H1 (cell line): ENCODE measurements around the gene ANK3. TPM values are rescaled to one million over a fixed set of nuclear protein-coding genes. Genes with fewer than 3 reads are reported as not detected.

ENCODE experiments used
- CTCF ChIA-PET: fragments of 300-600 bp; sonication (Branson Sonifier 250); formaldehyde crosslinking; loops from one replicate; lab custom pipeline; 2021; ENCODE audit not compliant: partially characterized antibody; lab: Charles Lee
- POLR2A ChIA-PET: fragments of 300-600 bp; sonication (Branson Sonifier 250); formaldehyde crosslinking; loops from one replicate; lab custom pipeline; 2021; ENCODE audit warnings: inconsistent platforms; ENCODE audit not compliant: partially characterized antibody; lab: Charles Lee
- DNase-seq, 2 experiments: peaks; one replicate each; pipeline versions ENCODE4 v3.0.0 to v3.0.0-alpha.2; 2010 to 2022; ENCODE audit warnings: low spot score in 2 of 2, low read depth in 1 of 2, mixed read lengths in 1 of 2
- FAIRE-seq: peaks from 2 replicates; lab custom pipeline; 2011; peaks lifted over from hg19 to GRCh38; lab: Jason Lieb, UNC
- H2AFZ ChIP-seq: 2 replicates; pipeline ENCODE4 v1.8.1; 2012; ENCODE audit warnings: low read length, inconsistent platforms
- H2AK5ac ChIP-seq: 2 replicates; pipeline ENCODE4 v1.6.1; 2013; ENCODE audit warnings: low read depth, low read length
- H2BK120ac ChIP-seq: replicated peaks from 2 replicates; pipeline ENCODE3; 2013; ENCODE audit warnings: low read depth, low read length, inconsistent platforms
- H2BK12ac ChIP-seq: 2 replicates; pipeline ENCODE4 v1.6.1; 2013; ENCODE audit warnings: low read depth, low read length
- H2BK15ac ChIP-seq: 2 replicates; pipeline ENCODE4 v1.6.1; 2013; ENCODE audit warnings: low read length
- H2BK20ac ChIP-seq: 2 replicates; pipeline ENCODE4 v1.6.1; 2013; ENCODE audit warnings: low read length
- H2BK5ac ChIP-seq: 2 replicates; pipeline ENCODE4 v1.6.1; 2013; ENCODE audit warnings: low read depth, low read length
- H3K14ac ChIP-seq: 2 replicates; pipeline ENCODE4 v1.6.1; 2013; ENCODE audit warnings: inconsistent platforms; ENCODE audit not compliant: insufficient read length
- H3K18ac ChIP-seq: 2 replicates; pipeline ENCODE4 v1.6.1; 2013; ENCODE audit warnings: low read length; ENCODE audit errors: extremely low read depth
- H3K23ac ChIP-seq: 2 replicates; pipeline ENCODE4 v1.6.1; 2013; ENCODE audit warnings: inconsistent platforms; ENCODE audit not compliant: insufficient read length
- H3K23me2 ChIP-seq: 2 replicates; pipeline ENCODE4 v1.6.1; 2013; ENCODE audit warnings: low read depth, low read length
- H3K27ac ChIP-seq: 2 replicates; pipeline ENCODE4 v1.6.1; 2011; ENCODE audit warnings: low read depth, low read length, inconsistent platforms
- H3K27me3 ChIP-seq, 4 experiments: replicated peaks in 1 of 4; 1 replicate in 1 of 4; 2 replicates in 3 of 4; pipeline versions ENCODE4 v1.6.1 to v1.8.1; 2011 to 2013; ENCODE audit warnings: low read length in 3 of 4, mild to moderate bottlenecking in 3 of 4, inconsistent platforms in 2 of 4, mixed read lengths in 2 of 4, moderate library complexity in 1 of 4; ENCODE audit not compliant: control insufficient read depth in 3 of 4, insufficient read depth in 3 of 4; ENCODE audit errors: extremely low read depth in 1 of 4
- H3K36me3 ChIP-seq, 4 experiments: 2 replicates each; pipeline versions ENCODE4 v1.6.1 to v1.8.1; 2011 to 2013; ENCODE audit warnings: mild to moderate bottlenecking in 4 of 4, low read length in 3 of 4, moderate library complexity in 2 of 4, control low read depth in 1 of 4, inconsistent platforms in 1 of 4; ENCODE audit not compliant: insufficient read depth in 4 of 4, control insufficient read depth in 2 of 4
- H3K4ac ChIP-seq: replicated peaks from 2 replicates; pipeline ENCODE3; 2013; ENCODE audit warnings: low read length, low read depth, mixed read lengths, inconsistent platforms; ENCODE audit not compliant: insufficient read length
- H3K4me1 ChIP-seq, 4 experiments: replicated peaks in 1 of 4; 1 replicate in 1 of 4; 2 replicates in 3 of 4; pipeline versions ENCODE4 v1.6.1 to v1.8.1; 2011 to 2013; ENCODE audit warnings: low read length in 3 of 4, inconsistent platforms in 2 of 4, mixed read lengths in 1 of 4; ENCODE audit not compliant: insufficient read depth in 4 of 4, control insufficient read depth in 3 of 4
- H3K4me2 ChIP-seq, 2 experiments: 2 replicates each; pipeline versions ENCODE4 v1.6.1 to v1.8.1; 2011 to 2013; ENCODE audit warnings: low read depth in 2 of 2, low read length in 2 of 2, control low read depth in 1 of 2, inconsistent platforms in 1 of 2, mild to moderate bottlenecking in 1 of 2; ENCODE audit not compliant: insufficient read depth in 1 of 2
- H3K4me3 ChIP-seq, 4 experiments: fragments of 200-600, 300-600 bp in 1 of 4; sonication (generic), shearing (Covaris generic), sonication (Bioruptor Twin) in 1 of 4; 2 replicates each; pipeline versions ENCODE4 v1.5.1 to v1.8.1; 2011 to 2016; ENCODE audit warnings: low read length in 4 of 4, low read depth in 3 of 4, control low read depth in 2 of 4, inconsistent platforms in 2 of 4, mild to moderate bottlenecking in 2 of 4, mixed read lengths in 1 of 4, moderate library complexity in 1 of 4; ENCODE audit not compliant: insufficient read depth in 2 of 4; ENCODE audit errors: extremely low read depth in 1 of 4
- H3K56ac ChIP-seq: replicated peaks from 2 replicates; pipeline ENCODE3; 2013; ENCODE audit warnings: low read depth, mild to moderate bottlenecking, mixed read lengths, low read length, inconsistent platforms; ENCODE audit not compliant: insufficient read length
- H3K79me1 ChIP-seq: 2 replicates; pipeline ENCODE4 v1.6.1; 2013; ENCODE audit warnings: low read depth, low read length, control low read depth
- H3K79me2 ChIP-seq, 2 experiments: 2 replicates each; pipeline versions ENCODE4 v1.6.1 to v1.8.1; 2012 to 2013; ENCODE audit warnings: low read length in 2 of 2, mild to moderate bottlenecking in 2 of 2, inconsistent platforms in 1 of 2; ENCODE audit not compliant: insufficient read depth in 2 of 2, control insufficient read depth in 1 of 2
- H3K9ac ChIP-seq, 4 experiments: replicated peaks in 1 of 4; 1 replicate in 1 of 4; 2 replicates in 3 of 4; pipeline versions ENCODE4 v1.6.1 to v1.8.1; 2011 to 2013; ENCODE audit warnings: low read depth in 3 of 4, low read length in 3 of 4, control low read depth in 2 of 4, mild to moderate bottlenecking in 2 of 4, moderate library complexity in 2 of 4, inconsistent platforms in 1 of 4; ENCODE audit errors: extremely low read depth in 1 of 4
- H3K9me3 ChIP-seq, 2 experiments: 2 replicates each; pipeline versions ENCODE4 v1.6.1 to v1.8.1; 2012 to 2013; ENCODE audit warnings: mild to moderate bottlenecking in 2 of 2, moderate library complexity in 2 of 2, control low read depth in 1 of 2, inconsistent platforms in 1 of 2, low read depth in 1 of 2, low read length in 1 of 2, mixed read lengths in 1 of 2; ENCODE audit not compliant: insufficient read depth in 2 of 2
- H4K20me1 ChIP-seq, 2 experiments: replicated peaks in 1 of 2; 2 replicates each; pipeline versions ENCODE3 to v1.8.1; 2011 to 2013; ENCODE audit warnings: inconsistent platforms in 2 of 2, low read length in 2 of 2, mild to moderate bottlenecking in 1 of 2; ENCODE audit not compliant: insufficient read depth in 2 of 2, control insufficient read depth in 1 of 2
- H4K5ac ChIP-seq: 2 replicates; pipeline ENCODE4 v1.6.1; 2013; ENCODE audit warnings: low read length, low read depth, mixed read lengths, inconsistent platforms; ENCODE audit not compliant: insufficient read length
- H4K8ac ChIP-seq: 2 replicates; pipeline ENCODE4 v1.8.0; 2013; ENCODE audit warnings: mild to moderate bottlenecking, moderate library complexity, low read length, inconsistent platforms; ENCODE audit not compliant: insufficient read depth; ENCODE audit errors: extremely low read depth
- H4K91ac ChIP-seq: replicated peaks from 2 replicates; pipeline ENCODE3; 2013; ENCODE audit warnings: low read length, mixed read lengths, inconsistent platforms; ENCODE audit not compliant: insufficient read length
- BACH1 ChIP-seq: IDR thresholded peaks from 2 replicates; pipeline ENCODE4 v1.6.1; 2012; ENCODE audit warnings: low read length, improper control_type of control experiment
- CEBPB ChIP-seq: IDR thresholded peaks from 2 replicates; pipeline ENCODE4 v1.6.1; 2012; ENCODE audit warnings: low read depth, low read length
- CHD1 ChIP-seq: IDR thresholded peaks from 2 replicates; pipeline ENCODE4 v1.6.1; 2012; ENCODE audit warnings: low read depth, low read length, improper control_type of control experiment
- CREB1 ChIP-seq: IDR thresholded peaks from 2 replicates; pipeline ENCODE4 v1.6.1; 2012; ENCODE audit warnings: inconsistent platforms
- GTF2F1 ChIP-seq: IDR thresholded peaks from 2 replicates; pipeline ENCODE4 v1.6.1; 2012; ENCODE audit warnings: low read depth, low read length, improper control_type of control experiment, borderline replicate concordance
- HDAC6 ChIP-seq: IDR thresholded peaks from one replicate; pipeline ENCODE4 v1.7.1; 2012; ENCODE audit warnings: low read depth, mild to moderate bottlenecking, inconsistent platforms, low read length, moderate library complexity
- PHF8 ChIP-seq: fragments of 200-600 bp; sonication (generic); conservative IDR thresholded peaks from 2 replicates; pipeline ENCODE4 v1.7.1; 2012; ENCODE audit warnings: low read depth, mild to moderate bottlenecking, inconsistent platforms, low read length, moderate library complexity
- POLR2AphosphoS5 ChIP-seq: IDR thresholded peaks from 2 replicates; pipeline ENCODE4 v1.6.1; 2011; ENCODE audit warnings: low read depth, low read length
- SIN3A ChIP-seq, 2 experiments: IDR thresholded peaks in 1 of 2; conservative IDR thresholded peaks in 1 of 2; 2 replicates each; pipeline ENCODE4 v1.6.1; 2011 to 2012; ENCODE audit warnings: low read length in 2 of 2, improper control_type of control experiment in 1 of 2, low read depth in 1 of 2, mild to moderate bottlenecking in 1 of 2
- SIX5 ChIP-seq: IDR thresholded peaks from 2 replicates; pipeline ENCODE4 v1.6.1; 2011; ENCODE audit warnings: mild to moderate bottlenecking, low read depth, low read length
- SP2 ChIP-seq: IDR thresholded peaks from 2 replicates; pipeline ENCODE4 v1.6.1; 2012; ENCODE audit warnings: mild to moderate bottlenecking, low read length, inconsistent platforms
- SP4 ChIP-seq: IDR thresholded peaks from 2 replicates; pipeline ENCODE4 v1.6.1; 2012; ENCODE audit warnings: low read length, inconsistent platforms
- SUZ12 ChIP-seq: fragments of 200-600 bp; sonication (generic); IDR thresholded peaks from 2 replicates; pipeline ENCODE4 v1.6.1; 2012; ENCODE audit warnings: mild to moderate bottlenecking, inconsistent platforms, low read length, moderate library complexity, mixed read lengths
- WGBS, 2 experiments: shearing (Covaris generic) in 1 of 2; methylation state at CpG; one replicate each; pipeline versions ENCODE4 v1.1.6 to v1.1.7; 2013 to 2015; ENCODE audit warnings: low lambda C conversion rate in 2 of 2, mixed read lengths in 2 of 2, inconsistent platforms in 1 of 2, low coverage in 1 of 2, missing lambda C conversion rate in 1 of 2; ENCODE audit not compliant: insufficient replicate concordance in 2 of 2, insufficient coverage in 1 of 2, insufficient read length in 1 of 2; ENCODE audit errors: extremely low coverage in 1 of 2, missing lambda C conversion rate in 1 of 2; 5-methylcytosine and 5-hydroxymethylcytosine counted together
- polyA plus RNA-seq, 7 experiments: library from polyadenylated mRNA; depleted of rRNA in 3 of 7; stranded (reverse) in 5 of 7; unstranded in 2 of 7; fragments of >200 nt in 5 of 7; fragments of 200-250 nt in 2 of 7; gene quantifications; 1 replicate in 5 of 7; 2 replicates in 1 of 7; 4 replicates in 1 of 7; pipeline versions ENCODE4 v1.2.1 to v1.2.3, GENCODE V29; 2011 to 2013; ENCODE audit warnings: missing spikeins in 2 of 7, mixed read lengths in 2 of 7
- total RNA-seq: library from RNA; stranded (reverse); fragmentation: NEBNext Ultra II Directional; extraction: Animal tissue kit (Norgen Biotek cat#: 25700); gene quantifications from 2 replicates; pipeline ENCODE4 v1.2.1, GENCODE V29; 2021

Gene ANK3
- total and polyA plus RNA-seq, 2 of the 8 experiments (the other 6 are each of a cell fraction or from before 2014, with no cell fraction given): 18.1 to 67.9 TPM

- no peak for FAIRE-seq
- no peak overlapping the region for H4K8ac ChIP-seq
- no peaks in the 10 kb centered on the region for H3K4me1 ChIP-seq
- TF ChIP-seq CREB1 (no peak), SUZ12 (no peak), PHF8 (no peak), SIX5 (no peak), POLR2AphosphoS5 (no peak), SP4 (no peak), HDAC6 (no peak), CHD1 (no peak), SIN3A (conservative IDR thresholded peaks at IDR 0.05 in 1 of 2, IDR thresholded peaks at IDR 0.05 in 1 of 2; ENCODE audit: low read depth in 1 of 2, low read length in 2 of 2) (no peak), BACH1 (no peak), CEBPB (no peak), SP2 (no peak), GTF2F1 (no peak)
- TF ChIP-seq, all 59 proteins: peak for 0
- DNase-seq: no peak
- ChIA-PET CTCF (interaction anchor here (0.6 to 5.0 kb wide), 8 partner anchors 8 to 234 kb away, joined by 3 to 18 read pairs (median 6); no protein-coding TSS in a partner anchor), POLR2A (interaction anchor here (0.7 kb wide), 1 partner anchor 79 kb away, joined by 3 read pairs; no protein-coding TSS in a partner anchor)
- Histone ChIP-seq H3K4me2 (no peak overlapping the region), H4K20me1 (no peaks in the 10 kb centered on the region), H2BK20ac (no peak overlapping the region), H3K36me3 (no peaks in the 10 kb centered on the region), H3K27me3 (no peaks in the 10 kb centered on the region), H3K9me3 (no peaks in the 10 kb centered on the region), H2AFZ (no peak overlapping the region), H4K91ac (no peak overlapping the region), H3K4ac (no peak overlapping the region), H4K5ac (no peak overlapping the region), H3K18ac (no peak overlapping the region), H3K56ac (no peak overlapping the region), H3K23me2 (no peaks in the 10 kb centered on the region), H2BK12ac (no peak overlapping the region), H3K14ac (no peak overlapping the region), H3K4me3 (no peak overlapping the region), H3K23ac (no peak overlapping the region), H3K27ac (no peak overlapping the region), H3K9ac (no peak overlapping the region), H2BK120ac (no peak overlapping the region), H2BK15ac (no peak overlapping the region), H3K79me1 (no peaks in the 10 kb centered on the region), H2AK5ac (no peak overlapping the region), H3K79me2 (no peaks in the 10 kb centered on the region), H2BK5ac (no peak overlapping the region)
- WGBS, 2 experiments: 88% methylated on average over 8 of the region's 8 CpGs; no CpG with 5 or more reads in 1 of the 2 experiments
Measured at GRCh38 chr10:60200012-60200681, 189.5 kb downstream of the ANK3 start.
